ENCODE data around the gene VASN. TPM values are rescaled to one million over a fixed set of nuclear protein-coding genes. Genes with fewer than 3 reads are reported as not detected.

VASN gene
- total and polyA plus RNA-seq, 9 of the 15 experiments (the other 6 are each of a cell fraction or from before 2014, with no cell fraction given): 0.01 to 2.5 (median 0.41) TPM; not detected in 1

DNA sequence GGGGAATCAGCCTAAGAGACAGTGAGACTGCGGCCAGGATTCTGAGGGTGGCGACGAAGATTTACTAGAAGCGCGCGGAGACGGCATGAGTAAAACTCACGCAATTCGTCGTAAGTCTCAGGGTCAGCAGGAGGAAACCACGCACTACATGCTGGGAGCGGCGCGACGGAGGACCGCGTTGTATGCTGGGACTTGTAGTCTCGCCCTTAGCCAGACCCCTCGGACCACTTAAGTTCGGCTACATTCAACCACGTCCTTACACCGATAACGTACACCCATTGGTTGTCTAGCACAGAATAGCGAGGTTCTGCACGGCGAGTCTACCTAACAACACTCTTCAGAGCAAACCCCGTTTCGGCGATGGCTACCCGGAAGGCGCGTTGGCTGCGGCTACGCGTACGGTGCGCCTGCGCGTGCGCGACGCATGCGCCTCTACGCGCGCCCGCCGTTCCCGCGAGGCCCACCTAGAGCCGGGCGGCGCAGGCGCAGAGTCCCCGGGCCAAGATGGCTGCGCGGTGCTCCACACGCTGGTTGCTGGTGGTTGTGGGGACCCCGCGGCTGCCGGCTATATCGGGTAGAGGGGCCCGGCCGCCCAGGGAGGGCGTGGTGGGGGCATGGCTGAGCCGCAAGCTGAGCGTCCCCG lies 53.9 kb downstream of the VASN start, which contains the start of gene DNAJA3 (continued):
- no peak for TF ChIP-seq KHSRP (IDR thresholded peaks at IDR 0.05)
- no peak; a peak in 1 of 4 replicates for TF ChIP-seq ETV6 (IDR thresholded peaks at IDR 0.05; ENCODE audit: borderline replicate concordance in 1 of 2, low read depth in 2 of 2, low read length in 1 of 2)
- TF ChIP-seq ETV6 (CRISPR knock-in tag; IDR thresholded peaks at IDR 0.05; ENCODE audit: borderline replicate concordance): no peak
- no peak for TF ChIP-seq ZBTB1 (CRISPR knock-in tag; IDR thresholded peaks at IDR 0.05; ENCODE audit: borderline replicate concordance, low read depth)
- TF ChIP-seq NFRKB (IDR thresholded peaks at IDR 0.05; ENCODE audit: low read depth): 0 out of 2 replicates have a peak, but pooled peaks have one; percentile 76
- TF ChIP-seq C11orf30 (IDR thresholded peaks at IDR 0.05; ENCODE audit: low read depth): peak; percentile 90
- TF ChIP-seq ZBTB2 (IDR thresholded peaks at IDR 0.05): peak; percentile 99
- TF ChIP-seq SMAD4 (CRISPR knock-in tag; conservative IDR thresholded peaks at IDR 0.05): no peak
- peak; percentile 97 for TF ChIP-seq TAF1 (IDR thresholded peaks at IDR 0.05; ENCODE audit: control insufficient read depth, extremely low read depth, insufficient read depth, low read length, severe bottlenecking)
- peak; percentile 32; the same call in 1 of the 2 replicates for TF ChIP-seq ZNF263 (CRISPR knock-in tag; IDR thresholded peaks at IDR 0.05; ENCODE audit: borderline replicate concordance)
- no peak for TF ChIP-seq ZNF431 (CRISPR knock-in tag; IDR thresholded peaks at IDR 0.05)
- peak; percentile 42 for TF ChIP-seq ATF1 (CRISPR knock-in tag; IDR thresholded peaks at IDR 0.05)
- peak; percentile 97 for TF ChIP-seq ATF1 (tag; IDR thresholded peaks at IDR 0.05)
- no peak for TF ChIP-seq THRA (IDR thresholded peaks at IDR 0.05)
- TF ChIP-seq HLTF (IDR thresholded peaks at IDR 0.05): 0 out of 2 replicates have a peak, but pooled peaks have one; percentile 8
- TF ChIP-seq ZNF165 (CRISPR knock-in tag; IDR thresholded peaks at IDR 0.05; ENCODE audit: borderline replicate concordance): peak; percentile 22; the same call in 1 of the 2 replicates
- TF ChIP-seq ARID2 (IDR thresholded peaks at IDR 0.05): no peak
- TF ChIP-seq PTBP1 (IDR thresholded peaks at IDR 0.05; ENCODE audit: low read depth, low read length): no peak
- TF ChIP-seq DMBX1 (CRISPR knock-in tag; IDR thresholded peaks at IDR 0.05; ENCODE audit: borderline replicate concordance): no peak
- TF ChIP-seq CREM (IDR thresholded peaks at IDR 0.05; ENCODE audit: low read depth): peak; percentile 94
- peak; percentile 78 for TF ChIP-seq ZNF395 (CRISPR knock-in tag; IDR thresholded peaks at IDR 0.05)
- TF ChIP-seq, protein P1, sequence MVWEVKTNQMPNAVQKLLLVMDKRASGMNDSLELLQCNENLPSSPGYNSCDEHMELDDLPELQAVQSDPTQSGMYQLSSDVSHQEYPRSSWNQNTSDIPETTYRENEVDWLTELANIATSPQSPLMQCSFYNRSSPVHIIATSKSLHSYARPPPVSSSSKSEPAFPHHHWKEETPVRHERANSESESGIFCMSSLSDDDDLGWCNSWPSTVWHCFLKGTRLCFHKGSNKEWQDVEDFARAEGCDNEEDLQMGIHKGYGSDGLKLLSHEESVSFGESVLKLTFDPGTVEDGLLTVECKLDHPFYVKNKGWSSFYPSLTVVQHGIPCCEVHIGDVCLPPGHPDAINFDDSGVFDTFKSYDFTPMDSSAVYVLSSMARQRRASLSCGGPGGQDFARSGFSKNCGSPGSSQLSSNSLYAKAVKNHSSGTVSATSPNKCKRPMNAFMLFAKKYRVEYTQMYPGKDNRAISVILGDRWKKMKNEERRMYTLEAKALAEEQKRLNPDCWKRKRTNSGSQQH (CRISPR knock-in tag; IDR thresholded peaks at IDR 0.05): no peak
- no peak; the same call in 1 of the 2 replicates for TF ChIP-seq TCF3 (CRISPR knock-in tag; IDR thresholded peaks at IDR 0.05)
- TF ChIP-seq PRMT5 (CRISPR knock-in tag; IDR thresholded peaks at IDR 0.05): no peak

Data from K562 (cell line).